Panc1 (cell line): ENCODE measurements around the gene LGI4.

Source experiments
- POLR2AphosphoS5 ChIP-seq: IDR thresholded peaks from 2 replicates; pipeline ENCODE4 v1.6.1; 2012; ENCODE audit warnings: mild to moderate bottlenecking, low read depth, low read length, moderate library complexity
- TF ChIP-seq, protein P1 (sequence below): fragments of 450-650 bp; IDR thresholded peaks from 2 replicates; pipeline ENCODE4 v1.5.1; 2017; ENCODE audit warnings: mild to moderate bottlenecking

DNA sequence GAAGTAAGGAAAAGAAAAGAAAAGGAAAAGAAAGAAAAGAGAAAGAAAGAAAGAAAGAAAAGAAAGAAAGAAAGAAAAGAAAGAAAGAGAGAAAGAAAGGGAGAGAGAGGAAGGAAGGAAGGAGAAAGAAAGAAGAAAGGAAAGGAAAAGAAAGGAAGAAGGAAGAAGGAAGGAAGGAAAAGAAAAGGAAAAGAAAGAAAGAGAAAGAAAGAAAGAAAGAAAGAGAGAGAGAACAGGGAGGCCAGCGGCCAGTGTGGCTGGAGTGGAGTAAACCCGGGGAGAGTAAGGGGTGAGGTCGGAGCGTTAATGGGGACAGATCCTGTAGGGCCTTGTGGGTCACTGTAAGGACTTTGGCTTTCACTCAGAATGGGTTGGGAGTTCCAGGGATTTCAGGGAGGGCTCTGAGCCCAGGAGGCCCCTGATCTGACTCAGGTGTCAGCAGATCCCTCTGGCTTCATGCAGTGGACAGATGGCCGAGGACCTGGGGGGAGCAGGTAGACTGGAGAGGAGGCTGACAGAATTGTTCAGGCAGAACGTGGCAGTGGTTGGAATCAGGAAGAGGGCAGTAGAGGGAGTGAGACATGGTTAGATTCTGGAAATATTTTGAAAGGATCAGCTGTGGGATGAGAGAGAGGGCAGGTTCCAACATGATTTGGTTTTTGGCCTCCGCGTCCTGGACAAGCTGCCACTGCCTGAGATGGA is 39.0 kb downstream of the LGI4 start:
- TF ChIP-seq, protein P1, sequence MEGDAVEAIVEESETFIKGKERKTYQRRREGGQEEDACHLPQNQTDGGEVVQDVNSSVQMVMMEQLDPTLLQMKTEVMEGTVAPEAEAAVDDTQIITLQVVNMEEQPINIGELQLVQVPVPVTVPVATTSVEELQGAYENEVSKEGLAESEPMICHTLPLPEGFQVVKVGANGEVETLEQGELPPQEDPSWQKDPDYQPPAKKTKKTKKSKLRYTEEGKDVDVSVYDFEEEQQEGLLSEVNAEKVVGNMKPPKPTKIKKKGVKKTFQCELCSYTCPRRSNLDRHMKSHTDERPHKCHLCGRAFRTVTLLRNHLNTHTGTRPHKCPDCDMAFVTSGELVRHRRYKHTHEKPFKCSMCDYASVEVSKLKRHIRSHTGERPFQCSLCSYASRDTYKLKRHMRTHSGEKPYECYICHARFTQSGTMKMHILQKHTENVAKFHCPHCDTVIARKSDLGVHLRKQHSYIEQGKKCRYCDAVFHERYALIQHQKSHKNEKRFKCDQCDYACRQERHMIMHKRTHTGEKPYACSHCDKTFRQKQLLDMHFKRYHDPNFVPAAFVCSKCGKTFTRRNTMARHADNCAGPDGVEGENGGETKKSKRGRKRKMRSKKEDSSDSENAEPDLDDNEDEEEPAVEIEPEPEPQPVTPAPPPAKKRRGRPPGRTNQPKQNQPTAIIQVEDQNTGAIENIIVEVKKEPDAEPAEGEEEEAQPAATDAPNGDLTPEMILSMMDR: no peak
- no peak for TF ChIP-seq POLR2AphosphoS5
